Right renal cortex interstitium (tissue), 3 donors: Measurements from ENCODE around the gene HDLBP. TPM values are rescaled to one million over a fixed set of nuclear protein-coding genes. Genes with fewer than 3 reads are reported as not detected.
"Not testable (repeated sequence)": the region's sequence is repeated elsewhere in the genome, so short reads cannot be mapped to it uniquely, and the experiment has no call there.

Experiments
- DNase-seq, 3 donors: peaks; one replicate each; pipeline ENCODE4 v3.0.0-alpha.2; 2013; ENCODE audit warnings: low read depth in 3 of 3, low spot score in 2 of 3
- polyA plus RNA-seq, 3 donors: library from polyadenylated mRNA; unstranded; fragments of 120-200 nt; gene quantifications; one replicate each; pipeline ENCODE4 v1.2.1, GENCODE V29; 2013; ENCODE audit not compliant: insufficient read length in 3 of 3

The HDLBP gene
- polyA plus RNA-seq, 3 donors = 325 to 373 (median 355) TPM

GRCh38 chr2:241330616-241330981, 15.1 kb upstream of the HDLBP start:
- DNase-seq = no peak

DNA sequence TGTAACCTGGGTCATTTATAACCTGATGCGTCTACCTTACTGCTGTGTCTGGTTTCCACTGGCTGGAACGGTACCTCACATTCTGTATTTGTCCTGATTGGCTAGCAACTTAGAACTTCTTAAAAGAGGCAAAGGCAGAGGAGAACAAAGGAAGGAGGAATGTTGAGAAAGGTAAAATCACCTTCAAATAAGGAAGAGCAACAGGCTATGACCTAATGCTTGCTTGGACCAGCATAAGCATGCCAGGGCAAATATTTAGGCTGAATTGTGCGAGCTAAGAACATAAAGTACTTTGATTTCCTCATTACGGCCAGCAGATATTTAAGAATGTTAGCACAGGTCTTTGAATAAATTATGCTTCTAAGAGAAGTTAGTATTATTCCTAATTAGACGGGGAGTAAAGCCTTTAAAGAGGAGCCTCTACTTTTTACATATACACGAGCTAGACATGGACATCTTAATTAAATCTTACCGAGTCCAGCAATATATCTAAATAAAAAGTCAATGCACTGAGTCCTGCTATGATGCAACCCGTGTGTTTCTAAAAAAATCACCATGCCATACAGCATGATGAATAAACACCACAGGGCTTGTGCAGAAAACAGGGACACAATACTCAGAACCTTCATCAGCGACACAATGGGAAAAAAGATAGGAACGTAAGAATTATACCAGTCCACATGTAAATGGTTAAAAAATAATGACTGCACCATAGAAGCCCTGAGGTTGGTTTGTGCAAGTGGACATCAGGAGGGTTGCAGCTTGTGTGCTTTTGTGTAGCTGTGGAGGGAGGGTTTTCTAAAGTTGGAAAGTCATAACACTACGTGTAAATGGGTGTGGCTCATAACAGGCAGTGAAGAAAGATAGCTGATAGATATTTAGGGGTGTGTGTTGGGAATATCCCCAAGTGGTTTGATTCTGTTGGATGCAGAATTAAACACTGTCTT, 14.5 kb upstream of the HDLBP start:
- no peak for DNase-seq

- no peak for DNase-seq
Observed at GRCh38 chr2:241325257-241325656, 9.8 kb upstream of the HDLBP start.

DNA sequence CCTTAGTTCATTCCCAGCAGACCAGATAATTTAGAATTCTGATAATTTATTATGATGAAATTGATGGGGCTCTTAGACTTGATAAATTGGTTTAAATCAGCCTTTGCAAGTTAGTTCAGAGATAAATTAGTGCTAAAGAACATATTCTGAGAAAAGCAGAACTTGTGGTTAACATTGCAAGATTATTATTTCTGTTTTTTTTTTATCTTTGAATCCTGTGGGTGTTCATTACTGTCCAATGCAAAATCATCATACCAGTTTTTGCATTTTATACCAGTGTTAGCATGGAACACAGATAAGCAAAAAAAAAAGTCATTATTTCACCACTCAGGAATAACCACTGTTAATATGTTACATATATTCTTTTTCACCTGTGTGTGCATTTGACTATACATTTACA, 9.3 kb upstream of the HDLBP start:
- DNase-seq = no peak

DNA sequence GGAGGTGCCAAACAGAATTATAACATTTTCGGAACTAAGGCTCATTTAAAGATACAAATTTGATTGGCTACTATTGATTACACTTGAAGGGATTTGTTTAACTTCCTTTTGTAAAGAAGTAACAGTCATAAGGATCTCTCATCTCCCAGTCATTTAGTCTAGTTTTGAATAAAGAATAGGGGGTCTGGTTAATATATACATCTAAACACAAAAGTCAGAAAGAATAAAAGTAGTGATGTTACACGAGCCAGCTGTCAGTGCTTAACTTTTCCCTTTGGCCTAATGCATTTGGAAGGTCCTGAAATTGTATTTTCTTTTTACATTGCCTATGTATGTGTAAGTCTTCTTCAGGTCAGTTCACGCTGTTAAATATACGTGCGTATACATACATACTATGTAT, 8.3 kb upstream of the HDLBP start:
- DNase-seq = no peak

DNA sequence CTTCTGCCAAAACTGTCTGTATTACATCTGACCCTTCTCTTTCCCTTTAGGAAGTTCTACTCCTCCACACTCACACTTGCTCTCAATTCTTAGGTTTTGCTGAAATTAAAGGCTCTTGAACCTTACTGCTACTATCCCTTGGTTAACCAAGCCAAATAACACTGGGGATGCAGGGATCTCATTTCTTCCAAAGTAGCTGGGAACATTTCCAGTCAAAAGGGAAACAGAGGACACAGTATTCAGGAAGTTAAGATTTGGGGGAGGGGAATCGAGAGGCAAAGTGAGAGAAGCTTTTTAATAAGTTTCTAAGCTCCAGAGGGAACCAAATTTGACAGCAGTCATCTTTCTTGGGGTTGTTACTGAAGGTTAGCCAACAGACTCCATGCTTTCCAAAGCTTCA, 6.4 kb upstream of the HDLBP start:
- no peak for DNase-seq

GRCh38 chr2:241321033-241321432, 5.6 kb upstream of the HDLBP start:
- no peak for DNase-seq

GRCh38 chr2:241320394-241320793, 4.9 kb upstream of the HDLBP start:
- DNase-seq = no peak

DNA sequence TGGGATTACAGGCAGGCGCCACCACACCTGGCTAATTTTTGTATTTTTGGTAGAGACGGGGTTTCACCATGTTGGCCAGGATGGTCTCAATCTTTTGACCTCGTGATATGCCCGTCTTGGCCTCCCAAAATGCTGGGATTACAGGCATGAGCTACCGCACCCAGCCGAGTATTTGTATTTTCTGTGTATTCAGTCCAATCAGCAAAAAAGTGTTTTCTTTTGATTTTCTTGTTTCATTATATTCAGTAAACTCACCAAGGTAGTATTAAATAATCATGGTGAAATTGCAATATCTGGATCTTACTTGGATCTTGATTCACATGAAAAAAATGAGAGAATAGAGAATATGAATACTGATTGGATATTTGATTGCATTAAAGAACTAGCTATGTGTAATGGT, 3.4 kb upstream of the HDLBP start:
- not testable (repeated sequence) for DNase-seq

DNA sequence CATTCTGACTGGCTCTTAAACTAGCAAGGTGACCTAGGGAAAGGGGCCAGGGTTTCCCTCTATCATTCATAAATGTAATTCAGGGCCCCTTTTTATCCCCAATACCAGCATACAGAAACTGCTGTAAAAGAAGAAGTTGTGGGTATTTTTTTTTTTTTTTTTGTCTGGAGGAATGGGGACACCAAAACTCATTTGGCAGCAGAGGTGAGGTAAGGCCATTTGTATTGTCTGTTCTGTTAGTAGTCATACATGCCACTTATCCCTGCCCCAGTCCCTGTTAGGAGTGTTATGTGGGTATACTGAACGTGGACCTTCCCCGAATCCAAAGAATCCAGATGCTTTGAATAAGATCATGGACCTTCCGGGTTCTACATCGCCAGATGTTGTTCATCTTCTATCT, 1.9 kb upstream of the HDLBP start:
- DNase-seq = no peak

- DNase-seq = no peak
Observed at GRCh38 chr2:241316825-241317224, 1.4 kb upstream of the HDLBP start.

DNA sequence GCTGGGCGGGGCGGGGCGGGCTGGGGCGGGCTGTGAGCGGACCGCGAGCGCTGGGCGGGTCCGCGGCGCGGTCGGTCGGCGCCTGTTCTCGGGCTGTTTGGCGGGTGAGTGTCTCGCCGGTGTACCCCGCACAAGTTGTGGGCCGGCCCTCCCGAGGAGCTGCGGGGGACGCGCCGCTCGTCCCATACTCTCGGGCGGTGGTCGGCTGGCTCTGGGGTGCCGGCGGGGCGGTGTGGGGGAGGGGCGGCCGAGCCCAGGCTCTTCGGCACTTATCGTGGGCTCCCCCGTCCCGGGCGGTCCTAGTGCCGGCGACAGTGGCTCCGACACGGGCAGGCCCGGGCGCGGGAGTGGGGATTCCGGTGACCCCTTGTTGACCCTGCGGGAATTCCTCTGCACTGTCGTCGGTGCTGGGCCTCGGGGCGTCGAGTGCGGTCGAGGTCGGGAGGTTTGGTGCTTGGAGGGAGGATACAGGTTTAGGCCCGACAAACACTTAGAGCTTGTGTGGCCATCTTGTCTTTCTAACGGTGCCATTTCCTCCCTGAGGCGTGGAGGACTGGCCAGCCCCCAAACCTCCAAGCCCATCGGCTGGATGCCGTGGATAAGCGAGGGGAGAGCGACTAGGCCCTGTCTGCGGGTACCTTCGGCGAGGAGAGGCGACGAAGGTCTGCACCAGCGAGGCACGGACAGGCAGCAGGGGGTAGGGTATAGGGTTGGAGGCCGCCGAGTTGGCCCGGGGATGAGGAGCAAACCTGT, 583 bp upstream of the HDLBP start, which contains the start of gene SEPTIN2:
TSS of gene SEPTIN2 (plus strand) at position 47 of the 753 bp plus-strand sequence. CDS start 8,308 bp downstream, outside the sequence.
- DNase-seq = peak in 2 of 3 donors; percentile 60 to 69

DNA sequence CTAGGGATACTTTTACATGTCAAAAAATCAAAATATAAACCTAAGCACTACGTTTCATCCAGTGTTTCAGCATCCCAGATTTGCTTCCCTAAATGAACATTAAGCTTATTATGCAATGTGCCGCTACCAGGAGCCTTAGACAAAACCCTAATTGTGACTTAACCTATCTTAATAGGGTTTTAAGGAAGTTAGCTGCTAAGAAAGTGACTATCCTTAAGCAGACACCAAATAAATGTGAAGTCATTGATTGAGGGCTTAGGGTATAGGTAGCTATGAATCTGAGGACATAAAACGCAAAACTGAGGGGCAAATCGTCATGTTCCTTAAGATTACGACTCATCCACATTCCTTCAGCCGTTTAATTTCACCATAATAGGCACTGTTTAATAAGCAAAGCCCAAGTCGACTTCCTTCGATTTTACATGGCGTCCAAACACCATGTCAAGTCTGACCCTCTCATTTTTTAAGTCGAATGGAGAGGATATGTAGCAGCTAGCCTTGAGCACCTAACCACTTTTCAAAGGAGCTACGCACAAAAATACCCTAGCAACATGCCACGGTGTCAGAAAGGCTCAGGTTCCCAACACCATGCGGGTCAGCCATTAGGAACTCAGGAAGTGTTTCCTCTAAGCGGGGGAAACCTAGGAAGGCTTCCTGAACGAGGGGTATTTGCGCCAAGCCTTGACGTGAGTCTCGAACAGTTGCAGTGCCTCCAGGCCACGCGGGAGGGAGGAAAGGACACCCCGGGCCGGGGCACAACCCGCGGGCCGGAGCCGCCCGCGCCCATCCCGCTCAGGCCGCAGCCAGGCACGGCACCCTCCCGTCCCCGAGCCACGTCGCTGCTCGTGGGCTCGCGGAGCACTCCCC, 1.0 kb downstream of the HDLBP start:
- DNase-seq = no peak

DNA sequence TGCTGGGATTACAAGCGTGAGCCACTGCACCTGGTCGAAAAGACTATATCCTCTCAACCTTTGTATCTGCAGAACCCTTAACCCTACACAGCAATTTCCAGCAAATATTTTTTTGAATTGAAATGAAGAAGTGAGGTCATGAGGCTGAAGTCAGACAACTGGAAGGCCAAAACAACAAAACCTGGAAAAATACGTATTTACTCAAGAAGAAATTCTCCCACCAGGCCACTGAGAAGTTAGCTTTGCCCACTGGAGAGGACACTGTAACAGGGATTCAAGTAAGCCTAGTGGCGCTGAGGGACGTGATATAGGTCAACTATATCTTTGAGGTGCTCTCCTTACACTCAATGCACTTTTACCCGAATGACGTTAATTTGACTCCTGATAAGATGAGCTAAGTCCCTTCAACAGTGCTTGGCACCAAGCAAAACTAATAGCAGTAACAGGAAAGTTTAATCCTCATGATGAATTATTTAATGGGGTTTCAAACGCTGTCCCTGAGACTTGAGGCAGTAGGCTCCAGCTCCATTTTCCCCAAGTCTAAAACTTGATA, 1.9 kb downstream of the HDLBP start:
- no peak for DNase-seq

DNA sequence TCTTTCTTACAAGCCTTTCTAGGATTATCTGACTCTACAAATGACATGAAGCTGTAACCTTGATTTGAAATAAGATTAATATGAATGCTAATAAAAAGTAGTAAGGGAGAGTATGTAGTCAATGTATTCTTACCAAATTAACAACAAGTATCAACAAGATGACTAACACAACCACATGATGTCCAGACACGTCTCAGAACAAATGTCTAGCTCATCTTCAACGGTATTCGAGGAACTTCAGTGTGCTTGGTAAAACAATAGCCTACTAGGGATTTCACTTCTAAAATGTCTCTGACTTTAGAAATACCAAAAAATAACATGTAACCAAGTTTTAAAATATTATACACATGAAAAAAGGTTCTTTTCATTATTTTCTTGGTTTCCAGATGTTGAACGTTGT, 3.4 kb downstream of the HDLBP start:
- no peak for DNase-seq

DNA sequence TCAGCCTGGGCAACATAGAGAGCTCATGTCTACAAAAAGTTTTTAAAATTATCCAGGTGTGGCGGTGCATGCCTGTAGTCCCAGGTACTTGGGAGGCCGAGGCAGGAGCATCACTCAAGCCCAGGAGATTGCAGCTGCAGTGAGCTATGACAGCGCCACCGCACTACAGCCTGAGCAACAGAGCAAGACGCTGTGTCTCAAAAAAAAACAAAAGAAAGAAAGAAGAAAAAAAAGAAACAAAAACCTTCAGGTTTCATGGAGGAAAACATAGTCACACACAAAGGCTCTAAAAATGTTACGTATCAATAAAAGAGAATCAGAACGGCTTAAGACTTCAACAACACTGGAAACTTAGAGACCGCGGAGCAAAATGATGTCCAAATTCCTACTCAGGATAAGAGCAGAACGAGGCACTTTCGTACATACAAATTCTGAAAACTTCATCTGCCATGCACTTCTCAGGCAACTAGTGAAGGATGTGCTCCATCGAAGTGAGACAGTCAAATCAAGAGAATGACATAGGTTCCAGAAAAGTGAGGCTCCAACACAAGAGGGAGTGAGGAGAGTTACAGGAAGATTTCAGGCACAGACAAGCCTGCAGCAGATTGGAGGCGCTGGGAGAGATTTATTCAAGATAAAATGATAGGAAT, 4.4 kb downstream of the HDLBP start:
- no peak for DNase-seq

DNA sequence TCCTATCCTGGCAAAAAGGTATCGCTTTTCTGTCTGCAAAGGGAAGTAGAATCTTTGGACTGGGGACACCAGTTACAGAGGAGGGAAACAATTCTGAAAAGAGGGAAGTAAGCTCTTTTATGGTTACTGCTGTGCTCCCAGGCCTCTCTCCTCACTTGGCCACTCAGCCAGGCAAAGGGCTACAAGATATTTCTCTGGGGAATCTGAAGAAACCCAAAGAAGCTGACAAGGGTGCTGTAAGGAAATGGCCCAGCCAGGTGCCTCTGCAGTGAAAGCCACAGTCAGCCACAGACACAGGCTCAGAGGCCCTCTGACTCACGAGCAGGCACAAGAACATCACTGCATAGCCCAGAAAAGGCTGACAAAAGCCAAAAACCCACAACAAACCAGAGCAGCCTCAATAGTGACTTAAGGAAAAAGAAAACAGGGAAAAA, 5.8 kb downstream of the HDLBP start:
- DNase-seq = no peak

GRCh38 chr2:241308832-241309500, 6.5 kb downstream of the HDLBP start:
- DNase-seq = no peak

DNA sequence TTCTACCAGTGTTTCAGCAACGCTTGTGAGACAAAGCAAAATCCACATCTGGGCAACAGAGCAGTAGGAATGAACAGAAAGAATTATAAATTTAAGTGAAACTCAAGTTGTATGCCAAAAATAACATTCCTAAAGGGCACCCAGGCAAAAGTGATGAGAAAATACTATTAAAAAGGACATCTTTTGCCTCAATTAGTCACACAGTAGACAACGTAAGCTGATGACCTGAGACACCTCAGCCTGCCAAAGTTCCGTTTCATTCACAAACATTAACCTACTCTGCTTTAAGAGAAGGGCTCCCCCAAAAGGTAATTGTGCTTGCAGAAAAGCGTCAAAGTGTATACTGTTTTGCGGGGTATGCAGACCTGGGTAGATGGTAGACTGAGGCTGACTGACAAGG, 7.2 kb downstream of the HDLBP start:
- DNase-seq = no peak
